ENCODE results near the gene FADS1. TPM values are rescaled to one million over a fixed set of nuclear protein-coding genes. Genes with fewer than 3 reads are reported as not detected.
A peak's percentile ranks its signal among the peaks of the same experiment; 100 is the strongest.

The FADS1 gene
- total RNA-seq, 1 experiment from 2014 or later: 186 TPM

DNA sequence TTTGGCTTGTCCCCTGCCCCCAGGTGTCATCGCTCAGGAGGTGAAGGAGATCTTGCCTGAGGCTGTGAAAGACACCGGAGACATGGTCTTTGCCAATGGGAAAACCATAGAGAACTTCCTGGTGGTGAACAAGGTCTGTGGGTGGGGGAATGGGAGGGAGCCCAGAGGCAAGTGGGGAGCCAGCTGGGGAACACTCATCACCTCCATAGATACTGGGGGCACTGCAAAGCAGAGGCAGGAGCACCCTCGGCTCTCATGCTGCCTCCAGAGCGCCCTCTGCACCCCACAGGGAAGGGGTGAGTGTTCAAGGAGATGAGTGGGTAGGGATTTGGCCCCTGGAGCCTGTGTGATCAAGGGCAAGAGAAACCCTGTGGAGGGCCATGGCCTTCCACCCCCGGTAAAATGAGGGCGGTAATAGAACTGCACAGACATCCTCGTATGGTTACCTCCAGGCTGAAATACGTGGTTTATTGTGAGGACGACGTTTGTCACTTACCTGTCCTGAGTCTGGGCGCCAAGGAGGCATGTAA is 38.4 kb downstream of the FADS1 start (continued):
- no peak for TF ChIP-seq TCF7L2 (IDR thresholded peaks at IDR 0.05; ENCODE audit: low read depth, low read length)

DNA sequence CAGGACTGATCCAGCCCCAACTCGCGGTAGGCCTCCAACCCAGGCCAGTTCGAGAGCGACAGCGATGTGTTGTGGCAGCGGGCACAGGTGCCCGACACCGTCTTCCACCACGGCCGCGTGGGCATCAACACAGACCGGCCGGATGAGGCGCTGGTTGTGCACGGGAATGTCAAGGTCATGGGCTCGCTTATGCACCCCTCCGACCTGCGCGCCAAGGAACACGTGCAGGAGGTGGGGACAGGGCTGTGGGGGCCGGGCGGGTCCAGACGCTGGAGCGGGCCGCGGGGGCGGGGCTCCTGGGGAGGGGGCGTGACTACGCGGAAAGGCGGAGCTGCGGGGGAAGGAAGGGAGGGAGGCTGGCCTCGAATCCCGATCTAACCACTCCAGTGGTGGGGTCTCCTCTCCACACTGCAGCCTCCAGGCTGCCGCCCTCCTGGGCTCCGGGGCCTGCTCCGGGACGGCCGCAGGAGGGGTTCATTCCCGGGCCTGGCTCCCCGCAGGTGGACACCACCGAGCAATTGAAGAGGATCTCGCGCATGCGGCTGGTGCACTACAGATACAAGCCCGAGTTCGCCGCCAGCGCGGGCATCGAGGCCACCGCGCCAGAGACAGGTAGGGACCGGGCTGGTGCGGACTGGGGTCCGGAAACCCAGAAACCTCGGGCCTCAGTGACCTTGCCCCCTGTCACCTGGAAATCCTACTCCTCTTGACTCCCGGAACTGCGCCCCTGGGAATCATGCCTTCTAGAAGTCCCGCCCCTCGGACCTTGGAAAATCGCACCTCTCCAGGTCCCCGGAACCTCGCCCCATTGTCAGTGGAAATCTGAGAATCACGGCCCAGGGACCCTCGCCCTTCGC is 39.3 kb downstream of the FADS1 start:
- Histone ChIP-seq H3K9me3 (ENCODE audit: control insufficient read depth, insufficient read depth, low read depth, low read length) (no peaks in the 10 kb centered on the region), H3K4me1 (ENCODE audit: control insufficient read depth, insufficient read depth, low read length) (peaks cover 1% of the 10 kb centered on the region; the same call in 1 of the 2 replicates), H3K4me3 (ENCODE audit: low read depth in 2 of 2, low read length in 2 of 2) (no peak overlapping the region), H3K36me3 (ENCODE audit: control insufficient read depth, insufficient read depth, low read length) (no peaks in the 10 kb centered on the region), H3K27ac (ENCODE audit: low read length) (no peak overlapping the region), H3K27me3 (ENCODE audit: control insufficient read depth, insufficient read depth, low read length) (no peaks in the 10 kb centered on the region)
- TF ChIP-seq, protein P1, sequence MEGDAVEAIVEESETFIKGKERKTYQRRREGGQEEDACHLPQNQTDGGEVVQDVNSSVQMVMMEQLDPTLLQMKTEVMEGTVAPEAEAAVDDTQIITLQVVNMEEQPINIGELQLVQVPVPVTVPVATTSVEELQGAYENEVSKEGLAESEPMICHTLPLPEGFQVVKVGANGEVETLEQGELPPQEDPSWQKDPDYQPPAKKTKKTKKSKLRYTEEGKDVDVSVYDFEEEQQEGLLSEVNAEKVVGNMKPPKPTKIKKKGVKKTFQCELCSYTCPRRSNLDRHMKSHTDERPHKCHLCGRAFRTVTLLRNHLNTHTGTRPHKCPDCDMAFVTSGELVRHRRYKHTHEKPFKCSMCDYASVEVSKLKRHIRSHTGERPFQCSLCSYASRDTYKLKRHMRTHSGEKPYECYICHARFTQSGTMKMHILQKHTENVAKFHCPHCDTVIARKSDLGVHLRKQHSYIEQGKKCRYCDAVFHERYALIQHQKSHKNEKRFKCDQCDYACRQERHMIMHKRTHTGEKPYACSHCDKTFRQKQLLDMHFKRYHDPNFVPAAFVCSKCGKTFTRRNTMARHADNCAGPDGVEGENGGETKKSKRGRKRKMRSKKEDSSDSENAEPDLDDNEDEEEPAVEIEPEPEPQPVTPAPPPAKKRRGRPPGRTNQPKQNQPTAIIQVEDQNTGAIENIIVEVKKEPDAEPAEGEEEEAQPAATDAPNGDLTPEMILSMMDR (IDR thresholded peaks at IDR 0.05): no peak
- no peak for TF ChIP-seq SIN3A (IDR thresholded peaks at IDR 0.05; ENCODE audit: borderline replicate concordance, insufficient read depth, low read depth, low read length)
- TF ChIP-seq POLR2AphosphoS5 (IDR thresholded peaks at IDR 0.05; ENCODE audit: low read depth, low read length): no peak
- POLR2A ChIA-PET: no interaction called here
- CTCF ChIA-PET: no interaction called here
- in situ Hi-C loops (cut with HindIII; ENCODE audit: low pct_unique_long_range_greater_than_20kb, low sequenced_read_pairs): no loop called here
- intact Hi-C loops (cut with micrococcal nuclease; ENCODE audit: unreplicated experiment): no loop called here
- BruUV-seq (replicated peaks): no TSS peak
- no peak for ATAC-seq
- DNase-seq (ENCODE audit: low read depth, low spot score): no peak

DNA sequence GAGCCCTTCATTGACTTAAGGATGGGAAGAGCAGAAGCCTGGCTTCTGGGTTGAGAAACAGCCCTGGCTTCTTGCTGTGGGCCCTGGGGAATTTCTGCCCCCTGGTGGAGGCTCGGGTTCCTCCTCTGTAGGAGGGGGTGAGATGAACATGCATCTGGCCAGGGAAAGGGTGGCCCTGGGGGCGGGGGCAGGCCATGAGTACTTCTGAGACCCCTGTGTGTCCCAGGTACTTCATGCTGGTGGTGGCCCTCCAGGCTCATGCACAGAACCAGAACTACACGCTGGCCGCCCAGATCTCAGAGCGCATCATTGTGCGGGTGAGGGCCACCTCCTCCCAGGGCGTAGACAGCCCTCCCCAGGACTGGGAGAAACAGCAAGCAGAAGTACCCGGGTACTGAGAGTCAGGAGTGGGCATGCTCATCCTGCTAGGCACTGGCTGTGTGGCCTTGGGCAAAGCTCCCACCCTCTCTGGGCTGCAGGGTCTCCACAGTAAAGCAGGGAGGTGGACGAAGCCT is 40.2 kb downstream of the FADS1 start:
- POLR2A ChIA-PET: no interaction called here
- H3K36me3 ChIP-seq (ENCODE audit: control insufficient read depth, insufficient read depth, low read length): no peaks in the 10 kb centered on the region
- CTCF ChIA-PET: no interaction called here
- DNase-seq (ENCODE audit: low read depth, low spot score): no peak
- BruUV-seq (replicated peaks): no TSS peak
- H3K4me3 ChIP-seq (ENCODE audit: low read depth in 2 of 2, low read length in 2 of 2): no peak overlapping the region
- ATAC-seq: peak; percentile 89
- no peak overlapping the region for H3K27ac ChIP-seq (ENCODE audit: low read length)
- H3K4me1 ChIP-seq (ENCODE audit: control insufficient read depth, insufficient read depth, low read length): peaks cover 3% of the 10 kb centered on the region; the same call in 1 of the 2 replicates
- H3K27me3 ChIP-seq (ENCODE audit: control insufficient read depth, insufficient read depth, low read length): no peaks in the 10 kb centered on the region
- no peaks in the 10 kb centered on the region for H3K9me3 ChIP-seq (ENCODE audit: control insufficient read depth, insufficient read depth, low read depth, low read length)
- in situ Hi-C loops (cut with HindIII; ENCODE audit: low pct_unique_long_range_greater_than_20kb, low sequenced_read_pairs): no loop called here
- intact Hi-C loops (cut with micrococcal nuclease; ENCODE audit: unreplicated experiment): no loop called here
- TF ChIP-seq, protein P2, sequence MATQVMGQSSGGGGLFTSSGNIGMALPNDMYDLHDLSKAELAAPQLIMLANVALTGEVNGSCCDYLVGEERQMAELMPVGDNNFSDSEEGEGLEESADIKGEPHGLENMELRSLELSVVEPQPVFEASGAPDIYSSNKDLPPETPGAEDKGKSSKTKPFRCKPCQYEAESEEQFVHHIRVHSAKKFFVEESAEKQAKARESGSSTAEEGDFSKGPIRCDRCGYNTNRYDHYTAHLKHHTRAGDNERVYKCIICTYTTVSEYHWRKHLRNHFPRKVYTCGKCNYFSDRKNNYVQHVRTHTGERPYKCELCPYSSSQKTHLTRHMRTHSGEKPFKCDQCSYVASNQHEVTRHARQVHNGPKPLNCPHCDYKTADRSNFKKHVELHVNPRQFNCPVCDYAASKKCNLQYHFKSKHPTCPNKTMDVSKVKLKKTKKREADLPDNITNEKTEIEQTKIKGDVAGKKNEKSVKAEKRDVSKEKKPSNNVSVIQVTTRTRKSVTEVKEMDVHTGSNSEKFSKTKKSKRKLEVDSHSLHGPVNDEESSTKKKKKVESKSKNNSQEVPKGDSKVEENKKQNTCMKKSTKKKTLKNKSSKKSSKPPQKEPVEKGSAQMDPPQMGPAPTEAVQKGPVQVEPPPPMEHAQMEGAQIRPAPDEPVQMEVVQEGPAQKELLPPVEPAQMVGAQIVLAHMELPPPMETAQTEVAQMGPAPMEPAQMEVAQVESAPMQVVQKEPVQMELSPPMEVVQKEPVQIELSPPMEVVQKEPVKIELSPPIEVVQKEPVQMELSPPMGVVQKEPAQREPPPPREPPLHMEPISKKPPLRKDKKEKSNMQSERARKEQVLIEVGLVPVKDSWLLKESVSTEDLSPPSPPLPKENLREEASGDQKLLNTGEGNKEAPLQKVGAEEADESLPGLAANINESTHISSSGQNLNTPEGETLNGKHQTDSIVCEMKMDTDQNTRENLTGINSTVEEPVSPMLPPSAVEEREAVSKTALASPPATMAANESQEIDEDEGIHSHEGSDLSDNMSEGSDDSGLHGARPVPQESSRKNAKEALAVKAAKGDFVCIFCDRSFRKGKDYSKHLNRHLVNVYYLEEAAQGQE (IDR thresholded peaks at IDR 0.05; ENCODE audit: insufficient read depth in 1 of 2, low read depth in 2 of 2, low read length in 1 of 2): no peak
- no peak for TF ChIP-seq TCF7L2 (IDR thresholded peaks at IDR 0.05; ENCODE audit: low read depth, low read length)
- no peak for TF ChIP-seq POLR2AphosphoS5 (IDR thresholded peaks at IDR 0.05; ENCODE audit: low read depth, low read length)
- TF ChIP-seq, protein P1 (IDR thresholded peaks at IDR 0.05): peak; percentile 91
- TF ChIP-seq SIN3A (IDR thresholded peaks at IDR 0.05; ENCODE audit: borderline replicate concordance, insufficient read depth, low read depth, low read length): no peak
